Measurements from ENCODE around the gene HORMAD1. TPM values are rescaled to one million over a fixed set of nuclear protein-coding genes. Genes with fewer than 3 reads are reported as not detected.
"Not testable (repeated sequence)": the region's sequence is repeated elsewhere in the genome, so short reads cannot be mapped to it uniquely, and the experiment has no call there.

Gene HORMAD1, protein sequence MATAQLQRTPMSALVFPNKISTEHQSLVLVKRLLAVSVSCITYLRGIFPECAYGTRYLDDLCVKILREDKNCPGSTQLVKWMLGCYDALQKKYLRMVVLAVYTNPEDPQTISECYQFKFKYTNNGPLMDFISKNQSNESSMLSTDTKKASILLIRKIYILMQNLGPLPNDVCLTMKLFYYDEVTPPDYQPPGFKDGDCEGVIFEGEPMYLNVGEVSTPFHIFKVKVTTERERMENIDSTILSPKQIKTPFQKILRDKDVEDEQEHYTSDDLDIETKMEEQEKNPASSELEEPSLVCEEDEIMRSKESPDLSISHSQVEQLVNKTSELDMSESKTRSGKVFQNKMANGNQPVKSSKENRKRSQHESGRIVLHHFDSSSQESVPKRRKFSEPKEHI
- total RNA-seq: not detected
- not detected for polyA plus RNA-seq

DNA sequence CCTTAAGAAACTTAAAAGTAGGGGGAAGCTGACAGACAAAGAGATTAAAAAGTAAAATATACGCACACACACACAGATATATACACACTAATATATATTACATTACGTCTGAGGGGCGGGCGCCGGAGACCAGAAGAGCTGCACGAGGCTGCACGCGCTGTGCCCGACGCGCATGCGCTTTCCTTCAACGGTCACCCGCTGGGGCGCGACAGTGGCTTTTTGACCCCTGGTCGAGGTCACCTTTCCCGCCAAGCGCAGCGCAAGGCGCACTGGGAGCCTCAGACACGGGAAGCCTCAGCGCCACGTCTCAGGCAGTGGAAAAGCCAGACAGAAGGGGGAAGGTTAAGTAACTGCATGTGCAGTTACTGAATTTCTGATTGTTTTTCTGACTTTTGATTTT lies at the start of gene HORMAD1:
Gene HORMAD1 (minus strand): TSS at position 193 of the 400 bp plus-strand sequence. CDS start 1,390 bp downstream, outside the sequence.
- H3K27me3 ChIP-seq (ENCODE audit: control insufficient read depth, insufficient read depth, low read length): no peaks in the 10 kb centered on the region
- H3K4me1 ChIP-seq (ENCODE audit: control insufficient read depth, insufficient read depth, low read length, poor library complexity, severe bottlenecking): no peaks in the 10 kb centered on the region
- ATAC-seq (ENCODE audit: low read depth in 2 of 2) (no peak), DNase-seq (no peak)
- no peak within 1 kb of the TSS for H3K27ac Mint-ChIP-seq
- H3K27ac ChIP-seq (ENCODE audit: insufficient read depth, low read length, poor library complexity, severe bottlenecking): no peak within 1 kb of the TSS
- H3K4me3 ChIP-seq (ENCODE audit: low read depth, low read length): no peak within 1 kb of the TSS
- H3K36me3 ChIP-seq (ENCODE audit: control insufficient read depth, insufficient read depth, low read length): no peaks in the 10 kb centered on the region
- no peaks in the 10 kb centered on the region for H3K9me3 ChIP-seq (ENCODE audit: control insufficient read depth in 2 of 2, low read length in 2 of 2)
- H3K9me3 Mint-ChIP-seq: no peaks in the 10 kb centered on the region
- H3K27me3 Mint-ChIP-seq: no peaks in the 10 kb centered on the region
- H3K4me1 Mint-ChIP-seq: no peaks in the 10 kb centered on the region
- H3K4me3 Mint-ChIP-seq: no peak within 1 kb of the TSS
- no peaks in the 10 kb centered on the region for H3K36me3 Mint-ChIP-seq

- ATAC-seq (ENCODE audit: low read depth in 2 of 2); H3K36me3 Mint-ChIP-seq; H3K4me3 ChIP-seq (ENCODE audit: low read depth, low read length); DNase-seq; H3K9me3 Mint-ChIP-seq; H3K27me3 Mint-ChIP-seq; H3K36me3 ChIP-seq (ENCODE audit: control insufficient read depth, insufficient read depth, low read length); H3K27ac ChIP-seq (ENCODE audit: insufficient read depth, low read length, poor library complexity, severe bottlenecking); H3K9me3 ChIP-seq (ENCODE audit: control insufficient read depth in 2 of 2, low read length in 2 of 2); H3K27me3 ChIP-seq (ENCODE audit: control insufficient read depth, insufficient read depth, low read length): not testable (repeated sequence)
- Mint-ChIP-seq H3K4me3 (peak overlapping the region in 2 of 4 donors; percentile 72 to 91), H3K27ac (peak overlapping the region; percentile 32 to 96 (median 38)), H3K4me1 (peaks cover 28 to 48% (median 35%) of the 10 kb centered on the region in 4 donors)
- peaks cover 26% of the 10 kb centered on the region for H3K4me1 ChIP-seq (ENCODE audit: control insufficient read depth, insufficient read depth, low read length, poor library complexity, severe bottlenecking)
Measured at GRCh38 chr1:150767704-150768103, 47.0 kb upstream of the HORMAD1 start.

GRCh38 chr1:150765977-150766301 lies 45.2 kb upstream of the HORMAD1 start:
- not testable (repeated sequence) for H3K9me3 ChIP-seq (ENCODE audit: control insufficient read depth in 2 of 2, low read length in 2 of 2); H3K27me3 ChIP-seq (ENCODE audit: control insufficient read depth, insufficient read depth, low read length); H3K9me3 Mint-ChIP-seq; H3K36me3 ChIP-seq (ENCODE audit: control insufficient read depth, insufficient read depth, low read length); DNase-seq; H3K27me3 Mint-ChIP-seq
- H3K27ac ChIP-seq (ENCODE audit: insufficient read depth, low read length, poor library complexity, severe bottlenecking): peak overlapping the region; percentile 72
- Mint-ChIP-seq H3K27ac (peak overlapping the region; percentile 96 to 98 (median 96)), H3K36me3 (peaks cover 20% of the 10 kb centered on the region), H3K4me3 (peak overlapping the region; percentile 91 to 99 (median 94)), H3K4me1 (peaks cover 25 to 59% (median 37%) of the 10 kb centered on the region in 4 donors)
- H3K4me3 ChIP-seq (ENCODE audit: low read depth, low read length): peak overlapping the region; percentile 93
- H3K4me1 ChIP-seq (ENCODE audit: control insufficient read depth, insufficient read depth, low read length, poor library complexity, severe bottlenecking): peaks cover 37% of the 10 kb centered on the region
- ATAC-seq (ENCODE audit: low read depth in 2 of 2): peak in 1 of 2 donors; percentile 25

- Histone ChIP-seq H3K4me3 (ENCODE audit: low read depth, low read length) (peak within 1 kb of the TSS; percentile 93), H3K9me3 (ENCODE audit: control insufficient read depth in 2 of 2, low read length in 2 of 2) (no peaks in the 10 kb centered on the region), H3K27me3 (ENCODE audit: control insufficient read depth, insufficient read depth, low read length) (no peaks in the 10 kb centered on the region), H3K4me1 (ENCODE audit: control insufficient read depth, insufficient read depth, low read length, poor library complexity, severe bottlenecking) (peaks cover 33% of the 10 kb centered on the region), H3K27ac (ENCODE audit: insufficient read depth, low read length, poor library complexity, severe bottlenecking) (peak within 1 kb of the TSS; percentile 72), H3K36me3 (ENCODE audit: control insufficient read depth, insufficient read depth, low read length) (peaks cover 2% of the 10 kb centered on the region)
- Mint-ChIP-seq H3K4me3 (peak within 1 kb of the TSS; percentile 91 to 99 (median 94)), H3K9me3 (no peaks in the 10 kb centered on the region), H3K4me1 (peaks cover 26 to 59% (median 36%) of the 10 kb centered on the region in 4 donors), H3K27me3 (no peaks in the 10 kb centered on the region), H3K27ac (peak within 1 kb of the TSS; percentile 96 to 98 (median 96)), H3K36me3 (peaks cover 23% of the 10 kb centered on the region)
- peak; percentile 82 to 83 for ATAC-seq (ENCODE audit: low read depth in 2 of 2)
- DNase-seq: peak in 2 of 3 donors; percentile 51 to 75
Measured at GRCh38 chr1:150765296-150765976, 44.7 kb upstream of the HORMAD1 start, which contains the start of gene CTSS. Gene CTSS, minus strand, starts transcription at chr1:150765778. Its CDS starts 1,015 bp downstream, at chr1:150764763.

DNA sequence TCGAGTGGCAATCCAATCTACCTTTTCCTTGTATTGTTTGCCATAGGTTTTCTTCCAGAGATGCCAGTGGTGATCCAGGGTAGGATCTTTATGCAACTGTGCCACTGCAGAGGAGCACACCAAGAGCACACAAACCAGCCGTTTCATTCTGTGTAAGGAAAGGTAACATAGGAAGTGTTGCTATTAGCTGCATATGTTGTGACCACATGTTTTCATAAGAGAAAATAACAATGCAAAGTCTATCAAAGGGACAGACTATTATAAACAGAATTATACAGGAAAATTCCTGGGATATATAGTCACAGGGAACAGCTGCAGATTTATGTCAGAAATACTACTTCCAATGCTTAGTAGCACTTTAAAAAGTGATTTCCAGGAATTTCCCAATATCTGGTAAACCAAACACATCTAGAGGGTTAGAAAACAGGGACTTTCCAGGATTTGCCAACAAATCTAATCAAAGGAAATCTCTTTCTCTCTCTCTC lies 44.0 kb upstream of the HORMAD1 start:
- Histone ChIP-seq H3K4me3 (ENCODE audit: low read depth, low read length) (peak overlapping the region; percentile 93), H3K9me3 (ENCODE audit: control insufficient read depth in 2 of 2, low read length in 2 of 2) (no peaks in the 10 kb centered on the region), H3K4me1 (ENCODE audit: control insufficient read depth, insufficient read depth, low read length, poor library complexity, severe bottlenecking) (peaks cover 34% of the 10 kb centered on the region), H3K27ac (ENCODE audit: insufficient read depth, low read length, poor library complexity, severe bottlenecking) (peak overlapping the region; percentile 72), H3K36me3 (ENCODE audit: control insufficient read depth, insufficient read depth, low read length) (peaks cover 6% of the 10 kb centered on the region), H3K27me3 (ENCODE audit: control insufficient read depth, insufficient read depth, low read length) (no peaks in the 10 kb centered on the region)
- peak in 1 of 3 donors; percentile 39 for DNase-seq
- peak; percentile 25 to 37 for ATAC-seq (ENCODE audit: low read depth in 2 of 2)
- H3K4me1 Mint-ChIP-seq: peaks cover 30 to 66% (median 38%) of the 10 kb centered on the region in 4 donors
- H3K36me3 Mint-ChIP-seq: peaks cover 29% of the 10 kb centered on the region
- H3K4me3 Mint-ChIP-seq: peak overlapping the region; percentile 91 to 99 (median 94)
- peak overlapping the region; percentile 96 to 98 (median 96) for H3K27ac Mint-ChIP-seq
- no peaks in the 10 kb centered on the region for H3K27me3 Mint-ChIP-seq
- peaks cover 0 to 2% (median 0%) of the 10 kb centered on the region in 7 donors for H3K9me3 Mint-ChIP-seq

DNA sequence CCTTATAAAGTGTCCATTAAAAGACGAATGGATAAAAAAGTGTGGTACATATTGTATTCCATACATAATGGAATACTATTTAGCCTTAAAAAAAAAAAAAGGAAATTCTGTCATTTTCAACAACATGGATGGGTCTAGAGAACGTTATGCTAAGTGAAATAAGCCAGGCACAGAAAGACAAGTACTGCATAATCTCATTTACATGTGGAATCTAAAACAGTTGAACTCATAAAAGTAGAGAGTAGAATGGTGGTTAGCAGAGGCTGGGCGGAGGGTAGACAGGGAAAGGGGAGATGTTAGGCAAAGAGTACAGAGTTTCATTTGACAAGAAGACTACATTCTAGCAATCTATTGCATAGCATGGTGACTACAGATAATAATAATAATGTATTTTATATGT lies 42.3 kb upstream of the HORMAD1 start:
- Mint-ChIP-seq H3K27ac (peak overlapping the region; percentile 3 to 72 (median 24)), H3K36me3 (peaks cover 34% of the 10 kb centered on the region), H3K9me3 (peaks cover 0 to 2% (median 0%) of the 10 kb centered on the region in 7 donors), H3K4me3 (peak overlapping the region; percentile 60 to 78 (median 76)), H3K4me1 (peaks cover 30 to 74% (median 40%) of the 10 kb centered on the region in 4 donors), H3K27me3 (no peaks in the 10 kb centered on the region)
- peaks cover 9% of the 10 kb centered on the region for H3K36me3 ChIP-seq (ENCODE audit: control insufficient read depth, insufficient read depth, low read length)
- no peak for DNase-seq
- no peak overlapping the region for H3K27ac ChIP-seq (ENCODE audit: insufficient read depth, low read length, poor library complexity, severe bottlenecking)
- no peaks in the 10 kb centered on the region for H3K27me3 ChIP-seq (ENCODE audit: control insufficient read depth, insufficient read depth, low read length)
- ATAC-seq (ENCODE audit: low read depth in 2 of 2): no peak
- H3K4me1 ChIP-seq (ENCODE audit: control insufficient read depth, insufficient read depth, low read length, poor library complexity, severe bottlenecking): peaks cover 35% of the 10 kb centered on the region
- H3K9me3 ChIP-seq (ENCODE audit: control insufficient read depth in 2 of 2, low read length in 2 of 2): no peaks in the 10 kb centered on the region
- H3K4me3 ChIP-seq (ENCODE audit: low read depth, low read length): peak overlapping the region; percentile 78

DNA sequence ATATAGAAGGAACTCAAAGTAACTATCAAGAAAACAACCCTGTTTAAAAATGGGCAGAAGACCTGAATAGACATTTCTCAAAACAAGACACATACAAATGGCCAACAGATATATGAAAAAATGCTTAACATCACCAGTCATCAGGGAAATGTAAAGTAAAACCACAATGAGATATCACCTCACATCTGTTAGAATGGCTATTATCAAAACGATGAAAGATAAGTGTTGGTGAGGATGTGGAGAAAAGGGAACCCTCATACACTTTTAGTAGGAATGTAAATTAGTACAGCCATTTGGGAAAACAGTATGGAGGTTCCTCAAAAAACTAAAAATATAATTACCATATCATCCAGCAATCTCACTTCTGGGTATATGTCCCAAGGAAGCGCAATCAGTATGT lies 41.9 kb upstream of the HORMAD1 start:
- Histone ChIP-seq H3K36me3 (ENCODE audit: control insufficient read depth, insufficient read depth, low read length) (peaks cover 11% of the 10 kb centered on the region), H3K9me3 (ENCODE audit: control insufficient read depth in 2 of 2, low read length in 2 of 2) (no peaks in the 10 kb centered on the region), H3K27ac (ENCODE audit: insufficient read depth, low read length, poor library complexity, severe bottlenecking) (no peak overlapping the region), H3K4me1 (ENCODE audit: control insufficient read depth, insufficient read depth, low read length, poor library complexity, severe bottlenecking) (peaks cover 35% of the 10 kb centered on the region), H3K4me3 (ENCODE audit: low read depth, low read length) (peak overlapping the region; percentile 78), H3K27me3 (ENCODE audit: control insufficient read depth, insufficient read depth, low read length) (no peaks in the 10 kb centered on the region)
- DNase-seq: no peak
- peaks cover 34% of the 10 kb centered on the region for H3K36me3 Mint-ChIP-seq
- H3K27me3 Mint-ChIP-seq: no peaks in the 10 kb centered on the region
- ATAC-seq (ENCODE audit: low read depth in 2 of 2): no peak
- H3K4me1 Mint-ChIP-seq: peaks cover 30 to 71% (median 40%) of the 10 kb centered on the region in 4 donors
- H3K4me3 Mint-ChIP-seq: peak overlapping the region; percentile 40 to 78 (median 70)
- H3K27ac Mint-ChIP-seq: peak overlapping the region in 1 of 3 donors; percentile 24
- H3K9me3 Mint-ChIP-seq: peaks cover 0 to 2% (median 0%) of the 10 kb centered on the region in 7 donors
